OCI-M2 (cell line): Measurements from ENCODE around the gene MDM4.
A peak's percentile ranks its signal among the peaks of the same experiment; 100 is the strongest.

ENCODE experiments used
- DNase-seq: peaks from one replicate; lab custom pipeline; 2025; ENCODE audit not compliant: unreplicated experiment; lab: John Stamatoyannopoulos, UW

Gene MDM4

GRCh38 chr1:204576422-204576821 lies 60.2 kb downstream of the MDM4 start:
- no peak for DNase-seq

GRCh38 chr1:204577794-204578478 lies 61.7 kb downstream of the MDM4 start:
- no peak for DNase-seq

GRCh38 chr1:204578867-204579664 lies 62.9 kb downstream of the MDM4 start:
- DNase-seq = no peak

GRCh38 chr1:204579681-204580080 lies 63.5 kb downstream of the MDM4 start:
- DNase-seq = no peak

- DNase-seq = no peak
Measured at GRCh38 chr1:204580862-204581261, 64.7 kb downstream of the MDM4 start.

GRCh38 chr1:204581759-204582158 lies 65.6 kb downstream of the MDM4 start:
- DNase-seq = no peak

- DNase-seq = no peak
Measured at GRCh38 chr1:204583909-204584632, 67.9 kb downstream of the MDM4 start.

GRCh38 chr1:204584699-204585372 lies 68.6 kb downstream of the MDM4 start:
- DNase-seq = no peak

- DNase-seq = no peak
Measured at GRCh38 chr1:204587621-204588020, 71.4 kb downstream of the MDM4 start.

- DNase-seq = no peak
Measured at GRCh38 chr1:204588826-204589225, 72.6 kb downstream of the MDM4 start.

- DNase-seq = no peak
Measured at GRCh38 chr1:204589409-204590038, 73.3 kb downstream of the MDM4 start.

- DNase-seq = no peak
Measured at GRCh38 chr1:204591473-204592090, 75.4 kb downstream of the MDM4 start.

- DNase-seq = no peak
Measured at GRCh38 chr1:204592246-204592948, 76.2 kb downstream of the MDM4 start.

GRCh38 chr1:204598319-204598969 lies 82.2 kb downstream of the MDM4 start:
- peak; percentile 53 for DNase-seq

GRCh38 chr1:204599098-204599497 lies 82.9 kb downstream of the MDM4 start:
- no peak for DNase-seq

GRCh38 chr1:204599596-204599995 lies 83.4 kb downstream of the MDM4 start:
- no peak for DNase-seq

- no peak for DNase-seq
Measured at GRCh38 chr1:204600203-204600602, 84.0 kb downstream of the MDM4 start.

GRCh38 chr1:204600968-204601367 lies 84.8 kb downstream of the MDM4 start:
- no peak for DNase-seq

- DNase-seq = no peak
Measured at GRCh38 chr1:204602111-204602579, 85.9 kb downstream of the MDM4 start.
